ENCODE measurements around the gene RGS3.

Gene RGS3

GRCh38 chr9:113572076-113572861 is 108.7 kb downstream of the RGS3 start:
- DNase-seq (ENCODE audit: low spot score): no peak

DNA sequence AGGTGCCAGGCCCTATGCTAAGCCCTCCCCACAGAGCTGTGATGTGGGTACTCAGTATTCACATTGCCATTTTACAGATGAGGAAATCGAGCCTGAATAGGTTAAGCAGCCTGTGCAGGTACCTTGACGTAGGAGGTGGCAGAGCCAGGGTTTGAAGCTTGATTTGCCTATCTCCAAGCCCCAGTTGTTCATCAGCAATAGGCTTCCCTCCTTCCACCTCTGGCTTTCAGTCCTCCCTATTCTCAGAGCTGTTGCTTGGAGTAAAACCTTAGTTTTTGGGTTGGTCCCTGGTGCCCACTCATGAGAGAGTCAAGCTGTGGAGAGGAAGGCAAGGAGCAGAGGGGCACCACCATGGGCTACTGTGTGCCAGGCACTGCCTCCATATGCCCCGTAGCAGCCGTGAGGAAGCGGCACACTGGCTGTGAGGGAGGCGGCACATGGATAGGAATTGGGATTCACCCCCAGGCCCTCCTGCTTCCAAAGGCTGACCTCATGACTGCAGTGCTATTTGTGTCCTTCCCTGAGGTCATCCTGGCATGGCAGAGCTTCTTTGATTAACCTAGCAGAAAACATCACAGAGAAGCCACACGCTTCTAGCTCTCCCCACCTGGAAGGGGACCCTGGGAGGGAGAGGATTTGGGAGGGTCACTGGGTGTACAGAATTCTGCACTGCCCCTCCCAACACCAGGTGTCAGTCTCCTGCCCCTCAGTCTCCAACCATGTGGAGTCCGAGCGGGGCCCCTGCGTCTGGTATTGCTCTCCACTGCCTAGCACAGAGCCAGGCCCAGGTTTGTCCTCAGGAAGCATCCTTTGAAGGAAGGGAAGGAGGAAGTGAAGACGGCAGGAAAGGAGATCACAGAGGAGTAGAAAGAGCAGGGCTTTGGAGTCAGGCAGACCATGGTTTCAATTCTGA is 109.8 kb downstream of the RGS3 start:
- no peak for DNase-seq (ENCODE audit: low spot score)

DNA sequence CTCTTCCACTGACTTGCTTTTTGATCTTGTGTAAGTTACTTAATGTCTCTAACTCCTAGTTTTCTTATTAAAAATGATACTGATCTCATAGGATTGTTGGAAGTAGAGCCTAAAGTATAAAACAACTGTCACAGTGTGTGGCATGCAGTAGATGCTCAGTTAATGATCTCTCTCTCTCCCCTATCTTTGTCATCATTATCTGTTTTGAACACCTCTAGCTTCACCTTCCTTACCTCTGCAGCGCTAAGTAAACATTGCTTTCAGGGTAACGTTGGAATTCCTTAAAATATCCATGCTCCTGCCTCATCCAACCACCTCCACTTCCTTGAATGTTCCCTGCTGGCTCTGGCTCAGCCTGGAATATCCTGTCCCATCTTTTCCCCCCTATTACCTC is 110.4 kb downstream of the RGS3 start:
- no peak for DNase-seq (ENCODE audit: low spot score)

GRCh38 chr9:113574441-113575262 is 111.1 kb downstream of the RGS3 start:
- DNase-seq (ENCODE audit: low spot score): no peak

- no peak for DNase-seq (ENCODE audit: low spot score)
Observed at GRCh38 chr9:113577525-113578261, 114.2 kb downstream of the RGS3 start.

- DNase-seq (ENCODE audit: low spot score): no peak
Observed at GRCh38 chr9:113578279-113578865, 114.8 kb downstream of the RGS3 start.

GRCh38 chr9:113578882-113579282 is 115.4 kb downstream of the RGS3 start:
- DNase-seq (ENCODE audit: low spot score): no peak

DNA sequence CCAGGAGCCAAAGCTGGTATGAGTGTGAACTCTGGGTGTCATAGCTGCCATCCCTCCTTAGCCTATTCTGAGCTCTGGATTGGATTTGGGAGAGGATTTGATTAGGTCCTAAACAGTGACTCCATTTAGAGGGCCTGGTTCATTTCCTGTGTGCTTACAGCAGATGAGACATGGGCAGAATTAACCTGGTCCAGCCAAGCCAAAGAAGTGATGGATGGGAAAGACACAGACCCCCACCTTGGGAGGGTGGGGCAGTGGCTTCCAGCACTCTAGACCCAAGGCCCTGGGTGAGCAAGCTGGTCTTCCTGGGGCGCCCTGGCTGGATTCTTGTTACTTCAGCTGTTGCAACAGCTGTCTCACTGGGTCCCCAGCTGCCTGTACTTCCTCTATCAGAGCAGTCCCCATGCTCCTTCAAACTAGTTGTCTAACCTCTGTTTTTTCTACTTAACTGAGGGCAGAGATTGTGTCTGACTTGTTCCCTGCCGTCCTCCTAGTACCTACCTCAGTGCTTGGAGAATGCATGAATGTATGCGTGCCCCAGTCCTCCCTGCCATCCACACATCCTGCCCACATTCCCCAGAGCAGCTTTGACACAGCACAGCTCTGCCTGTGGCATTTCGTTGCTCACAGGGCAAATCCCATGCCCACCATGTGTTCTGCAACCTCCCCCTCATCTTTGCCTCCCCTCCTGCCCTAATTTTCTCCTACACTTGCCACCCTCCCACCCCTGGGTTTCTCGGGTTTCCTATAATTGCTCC is 115.9 kb downstream of the RGS3 start:
- no peak for DNase-seq (ENCODE audit: low spot score)

DNA sequence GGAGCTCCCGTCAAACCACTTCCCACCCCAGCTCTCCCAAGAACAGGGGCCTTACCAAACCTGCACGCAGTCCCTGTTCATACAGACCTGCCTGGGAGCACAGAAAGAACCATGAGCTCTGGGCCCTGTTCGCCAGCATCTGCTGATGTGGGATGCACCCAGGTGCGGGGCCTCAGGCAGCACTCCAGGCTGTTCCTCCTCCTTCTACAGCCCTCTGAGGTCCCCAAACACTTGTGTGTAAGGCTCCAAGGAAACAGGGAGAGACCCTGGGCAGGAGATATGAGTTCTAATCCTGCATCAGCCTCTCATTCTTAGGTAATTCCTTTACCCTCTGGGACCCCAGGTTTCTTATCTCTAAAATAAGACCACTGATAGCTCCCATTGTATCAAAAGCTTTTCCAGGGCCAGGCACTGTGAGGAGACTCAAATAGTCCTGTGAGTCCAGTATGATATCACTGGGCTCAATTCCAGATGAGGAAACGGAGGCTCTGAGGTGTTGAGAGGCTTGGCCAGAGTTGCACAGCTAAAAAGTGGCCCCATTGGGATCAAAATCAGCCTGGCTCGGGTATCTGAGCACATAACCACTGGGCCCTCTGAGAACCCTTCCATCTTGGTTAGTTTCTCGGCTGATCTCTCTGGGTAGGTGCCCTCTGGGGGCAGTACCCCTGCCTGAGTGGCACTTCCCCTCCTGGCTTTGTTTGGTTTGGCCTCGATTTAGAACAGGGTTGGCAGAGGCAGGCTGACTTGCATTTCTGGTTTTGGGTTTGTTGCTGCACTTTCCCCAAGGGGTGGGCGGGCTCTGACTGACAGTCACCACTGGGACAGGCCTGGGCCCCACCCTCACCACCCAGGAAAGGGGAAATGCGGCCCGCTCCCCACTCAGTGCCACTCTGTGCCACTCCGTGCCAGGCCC is 116.8 kb downstream of the RGS3 start:
- DNase-seq (ENCODE audit: low spot score): no peak

DNA sequence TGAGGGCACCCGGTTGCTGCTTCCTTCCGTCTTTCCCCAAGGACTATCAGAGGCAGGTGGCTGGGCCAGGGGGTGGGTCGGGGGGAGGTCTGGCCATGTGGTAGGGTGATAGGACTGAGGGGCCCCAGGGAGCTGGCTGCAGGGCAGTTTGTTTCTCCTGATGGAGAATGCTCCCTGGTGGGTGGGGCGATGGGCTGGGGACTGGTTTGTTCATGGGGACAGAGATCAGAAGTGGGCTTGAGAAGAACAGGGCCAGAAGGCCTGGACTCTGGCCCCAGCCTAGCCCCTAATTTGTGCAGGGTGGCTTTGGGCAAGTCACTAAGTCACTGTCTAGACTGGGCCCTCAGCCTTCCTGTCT is 117.4 kb downstream of the RGS3 start:
- no peak for DNase-seq (ENCODE audit: low spot score)

DNA sequence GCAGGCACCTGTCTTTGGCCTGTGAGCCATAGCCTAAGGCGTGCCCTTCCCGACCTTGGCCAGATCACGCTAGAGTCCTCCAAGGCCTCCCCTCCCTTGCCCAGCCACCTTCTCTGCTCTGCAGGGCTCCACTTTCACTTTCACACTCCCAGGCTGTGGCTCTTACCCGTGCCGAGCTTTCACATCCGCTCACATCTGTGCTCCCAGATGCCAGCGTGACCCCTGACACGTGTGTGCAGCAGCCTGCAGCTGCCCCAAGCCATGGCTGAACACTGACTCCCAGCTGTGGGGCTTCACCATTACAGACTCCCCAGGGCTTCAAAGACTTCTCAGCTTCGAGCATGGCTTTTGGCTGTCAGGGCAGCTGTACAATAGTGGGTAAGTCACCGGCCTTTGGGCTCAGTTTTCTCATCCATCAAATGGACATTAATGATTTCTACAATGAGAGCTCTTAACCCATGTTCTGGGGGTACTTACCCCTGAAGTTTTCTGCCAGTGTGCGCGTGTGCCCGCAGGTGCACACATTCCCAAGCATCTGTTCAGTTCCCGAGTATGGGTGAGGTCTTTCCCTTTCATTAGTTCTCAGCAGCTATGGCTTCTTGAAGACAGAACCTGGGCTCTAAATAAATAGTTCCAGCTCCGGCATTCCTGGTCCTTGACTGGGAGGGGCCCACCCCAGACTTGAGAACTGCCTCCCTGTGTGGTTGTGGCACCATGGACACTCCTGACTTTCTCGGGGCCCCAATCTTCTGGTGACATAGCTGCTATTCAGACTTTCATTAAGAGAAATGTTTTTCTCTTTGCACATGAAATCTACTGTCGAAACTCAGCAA is 118.6 kb downstream of the RGS3 start:
- DNase-seq (ENCODE audit: low spot score): no peak

DNA sequence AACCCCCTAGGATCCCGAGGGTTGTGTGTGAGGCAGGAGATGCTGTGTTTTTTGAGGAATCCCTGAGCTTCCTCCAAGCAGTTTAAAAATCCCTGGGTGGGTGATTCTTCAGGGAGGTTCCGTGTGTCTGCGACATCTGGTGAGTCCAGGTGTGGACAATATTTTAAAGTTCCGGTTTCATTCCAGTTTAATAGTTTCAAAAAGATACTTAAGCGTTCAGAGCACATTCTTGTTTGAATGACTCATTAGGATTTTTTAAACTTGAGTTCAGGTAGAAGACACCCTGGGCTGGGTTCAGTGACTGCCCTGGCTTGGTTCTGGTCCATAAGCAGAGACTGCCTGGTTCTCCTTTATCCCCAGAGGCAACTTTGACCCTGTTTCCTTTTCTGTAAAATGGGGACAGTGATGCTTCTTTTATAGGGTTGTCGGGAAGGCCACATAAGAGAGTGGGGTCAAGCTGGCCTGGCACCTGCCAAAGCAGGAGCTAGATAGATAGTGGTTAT is 119.2 kb downstream of the RGS3 start:
- no peak for DNase-seq (ENCODE audit: low spot score)

DNA sequence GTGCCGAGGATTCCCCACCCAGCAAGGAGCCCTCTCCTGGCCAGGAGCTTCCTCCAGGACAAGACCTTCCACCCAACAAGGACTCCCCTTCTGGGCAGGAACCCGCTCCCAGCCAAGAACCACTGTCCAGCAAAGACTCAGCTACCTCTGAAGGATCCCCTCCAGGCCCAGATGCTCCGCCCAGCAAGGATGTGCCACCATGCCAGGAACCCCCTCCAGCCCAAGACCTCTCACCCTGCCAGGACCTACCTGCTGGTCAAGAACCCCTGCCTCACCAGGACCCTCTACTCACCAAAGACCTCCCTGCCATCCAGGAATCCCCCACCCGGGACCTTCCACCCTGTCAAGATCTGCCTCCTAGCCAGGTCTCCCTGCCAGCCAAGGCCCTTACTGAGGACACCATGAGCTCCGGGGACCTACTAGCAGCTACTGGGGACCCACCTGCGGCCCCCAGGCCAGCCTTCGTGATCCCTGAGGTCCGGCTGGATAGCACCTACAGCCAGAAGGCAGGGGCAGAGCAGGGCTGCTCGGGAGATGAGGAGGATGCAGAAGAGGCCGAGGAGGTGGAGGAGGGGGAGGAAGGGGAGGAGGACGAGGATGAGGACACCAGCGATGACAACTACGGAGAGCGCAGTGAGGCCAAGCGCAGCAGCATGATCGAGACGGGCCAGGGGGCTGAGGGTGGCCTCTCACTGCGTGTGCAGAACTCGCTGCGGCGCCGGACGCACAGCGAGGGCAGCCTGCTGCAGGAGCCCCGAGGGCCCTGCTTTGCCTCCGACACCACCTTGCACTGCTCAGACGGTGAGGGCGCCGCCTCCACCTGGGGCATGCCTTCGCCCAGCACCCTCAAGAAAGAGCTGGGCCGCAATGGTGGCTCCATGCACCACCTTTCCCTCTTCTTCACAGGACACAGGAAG is 120.2 kb downstream of the RGS3 start:
- no peak for DNase-seq (ENCODE audit: low spot score)

GRCh38 chr9:113584428-113585084 is 121.0 kb downstream of the RGS3 start:
- DNase-seq (ENCODE audit: low spot score): no peak

GRCh38 chr9:113585085-113585442 is 121.5 kb downstream of the RGS3 start:
- DNase-seq (ENCODE audit: low spot score): no peak

DNA sequence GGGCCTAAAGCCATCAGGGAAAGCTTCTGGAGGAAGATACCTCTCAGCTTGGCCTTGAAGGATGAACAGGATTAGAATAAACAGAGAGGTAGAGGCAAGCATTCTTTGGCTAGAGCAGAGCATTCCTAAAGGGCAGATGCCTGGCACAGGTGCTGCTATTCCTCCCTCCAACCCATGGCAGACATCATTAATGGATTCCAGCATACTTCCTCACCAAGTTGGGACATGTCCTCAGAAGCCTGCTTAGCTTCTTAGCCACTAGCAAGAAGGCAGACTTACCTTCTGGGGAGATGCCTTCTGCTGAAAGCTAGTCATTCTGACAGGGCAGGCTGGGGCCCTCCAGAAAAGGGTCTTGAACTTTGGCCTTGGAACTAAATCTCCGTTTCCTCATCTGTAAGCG is 122.0 kb downstream of the RGS3 start:
- no peak for DNase-seq (ENCODE audit: low spot score)
